IPS DF 6.9 (cell line): ENCODE measurements around the gene CELF5.
"Not testable (repeated sequence)": the region's sequence is repeated elsewhere in the genome, so short reads cannot be mapped to it uniquely, and the experiment has no call there.

Experiments used
- DNase-seq: peaks from one replicate; pipeline ENCODE4 v3.0.0-alpha.2; 2013; ENCODE audit warnings: low read depth, low spot score
- H3K27ac ChIP-seq: one replicate; pipeline ENCODE4 v1.5.1; 2013; ENCODE audit warnings: low read length, control low read depth
- H3K27me3 ChIP-seq: 2 replicates; pipeline ENCODE4 v1.6.1; 2013; ENCODE audit warnings: mild to moderate bottlenecking, low read length; ENCODE audit not compliant: control insufficient read depth, insufficient read depth
- H3K36me3 ChIP-seq: 2 replicates; pipeline ENCODE4 v1.6.1; 2013; ENCODE audit warnings: low read length; ENCODE audit not compliant: control insufficient read depth, insufficient read depth
- H3K4me1 ChIP-seq: 2 replicates; pipeline ENCODE4 v1.6.1; 2013; ENCODE audit warnings: low read length; ENCODE audit not compliant: control insufficient read depth, insufficient read depth
- H3K4me3 ChIP-seq: 2 replicates; pipeline ENCODE4 v1.5.1; 2013; ENCODE audit warnings: mild to moderate bottlenecking, low read length
- H3K9me3 ChIP-seq: 2 replicates; pipeline ENCODE4 v1.6.1; 2013; ENCODE audit warnings: low read length, inconsistent platforms; ENCODE audit not compliant: control insufficient read depth, insufficient read depth
- WGBS: extraction: QIAGEN DNeasy Blood & Tissue Kit; methylation state at CpG from one replicate; pipeline ENCODE4 v1.1.7; 2013; ENCODE audit warnings: mixed read lengths, missing lambda C conversion rate; ENCODE audit not compliant: insufficient read length, insufficient coverage; 5-methylcytosine and 5-hydroxymethylcytosine counted together

Gene CELF5

GRCh38 chr19:3283246-3283751 is 58.8 kb downstream of the CELF5 start:
- H3K9me3 ChIP-seq: no peaks in the 10 kb centered on the region
- H3K4me3 ChIP-seq: no peak overlapping the region
- H3K27ac ChIP-seq: no peak overlapping the region
- 0 out of 2 replicates have a peak, but pooled peaks cover 4% of the 10 kb centered on the region for H3K36me3 ChIP-seq
- no peak for DNase-seq
- no peaks in the 10 kb centered on the region for H3K27me3 ChIP-seq
- H3K4me1 ChIP-seq: no peaks in the 10 kb centered on the region
- no CpG with 5 or more reads among the region's 7 CpGs for WGBS

GRCh38 chr19:3283886-3284657 is 59.6 kb downstream of the CELF5 start:
- peak overlapping the region; percentile 12; the same call in 1 of the 2 replicates for H3K4me3 ChIP-seq
- H3K4me1 ChIP-seq: no peaks in the 10 kb centered on the region
- H3K27ac ChIP-seq: no peak overlapping the region
- WGBS: no CpG with 5 or more reads among the region's 17 CpGs
- no peak for DNase-seq
- H3K9me3 ChIP-seq: no peaks in the 10 kb centered on the region
- no peaks in the 10 kb centered on the region for H3K27me3 ChIP-seq
- 0 out of 2 replicates have a peak, but pooled peaks cover 4% of the 10 kb centered on the region for H3K36me3 ChIP-seq

GRCh38 chr19:3284759-3285646 is 60.5 kb downstream of the CELF5 start:
- Histone ChIP-seq H3K4me1 (no peaks in the 10 kb centered on the region), H3K9me3 (no peaks in the 10 kb centered on the region), H3K27me3 (no peaks in the 10 kb centered on the region), H3K36me3 (0 out of 2 replicates have a peak, but pooled peaks cover 4% of the 10 kb centered on the region), H3K27ac (no peak overlapping the region), H3K4me3 (peak overlapping the region; percentile 23; the same call in 1 of the 2 replicates)
- peak; percentile 84 for DNase-seq
- no CpG with 5 or more reads among the region's 38 CpGs for whole genome bisulfite sequencing

- Histone ChIP-seq H3K4me1 (no peaks in the 10 kb centered on the region), H3K27ac (no peak overlapping the region), H3K27me3 (no peaks in the 10 kb centered on the region), H3K9me3 (no peaks in the 10 kb centered on the region), H3K36me3 (0 out of 2 replicates have a peak, but pooled peaks cover 4% of the 10 kb centered on the region), H3K4me3 (peak overlapping the region; percentile 31; the same call in 1 of the 2 replicates)
- no peak for DNase-seq
- WGBS: no CpG with 5 or more reads among the region's 40 CpGs
These were observed 61.3 kb downstream of the CELF5 start for GRCh38 chr19:3285647-3286176.

GRCh38 chr19:3287814-3288213 is 63.4 kb downstream of the CELF5 start:
- H3K27ac ChIP-seq: no peak overlapping the region
- DNase-seq: no peak
- H3K27me3 ChIP-seq: no peaks in the 10 kb centered on the region
- no CpG with 5 or more reads among the region's 11 CpGs for WGBS
- no peaks in the 10 kb centered on the region for H3K9me3 ChIP-seq
- no peaks in the 10 kb centered on the region for H3K4me1 ChIP-seq
- H3K36me3 ChIP-seq: no peaks in the 10 kb centered on the region
- H3K4me3 ChIP-seq: no peak overlapping the region

GRCh38 chr19:3288437-3288836 is 64.0 kb downstream of the CELF5 start:
- not testable (repeated sequence) for H3K4me3 ChIP-seq, H3K9me3 ChIP-seq, DNase-seq, H3K4me1 ChIP-seq, H3K36me3 ChIP-seq, H3K27me3 ChIP-seq, H3K27ac ChIP-seq
- WGBS: no CpG with 5 or more reads among the region's 5 CpGs

- DNase-seq: no peak
- Histone ChIP-seq H3K36me3 (no peaks in the 10 kb centered on the region), H3K4me3 (no peak overlapping the region), H3K4me1 (no peaks in the 10 kb centered on the region), H3K27ac (no peak overlapping the region), H3K27me3 (no peaks in the 10 kb centered on the region), H3K9me3 (no peaks in the 10 kb centered on the region)
- WGBS: no CpG with 5 or more reads among the region's 23 CpGs
These were observed 65.6 kb downstream of the CELF5 start for GRCh38 chr19:3289971-3290569.

GRCh38 chr19:3290858-3291257 is 66.4 kb downstream of the CELF5 start:
- H3K9me3 ChIP-seq, H3K27ac ChIP-seq, H3K4me1 ChIP-seq, DNase-seq, H3K27me3 ChIP-seq, H3K4me3 ChIP-seq, H3K36me3 ChIP-seq: not testable (repeated sequence)
- WGBS: no CpG with 5 or more reads among the region's 6 CpGs

GRCh38 chr19:3291644-3292043 is 67.2 kb downstream of the CELF5 start:
- DNase-seq: no peak
- Histone ChIP-seq H3K9me3 (no peaks in the 10 kb centered on the region), H3K4me3 (no peak overlapping the region), H3K27ac (no peak overlapping the region), H3K36me3 (no peaks in the 10 kb centered on the region), H3K27me3 (no peaks in the 10 kb centered on the region), H3K4me1 (no peaks in the 10 kb centered on the region)
- no CpG with 5 or more reads among the region's 5 CpGs for WGBS
